Spleen (tissue), 11 donors: ENCODE measurements around the gene CUX1. TPM values are rescaled to one million over a fixed set of nuclear protein-coding genes. Genes with fewer than 3 reads are reported as not detected.
A peak's percentile ranks its signal among the peaks of the same experiment; 100 is the strongest.
"Not testable (repeated sequence)": the region's sequence is repeated elsewhere in the genome, so short reads cannot be mapped to it uniquely, and the experiment has no call there.

ENCODE experiments used
- DNase-seq: peaks from one replicate; pipeline ENCODE4 v3.0.0-alpha.2; 2020
- H3K27ac ChIP-seq, 8 donors: fragments of 200-600 bp; sonication (generic) in 7 of 8; 1 replicate in 4 of 8; 2 replicates in 4 of 8; pipeline versions ENCODE4 v1.5.0 to v1.8.0; 2016 to 2021; ENCODE audit warnings: inconsistent platforms in 4 of 8, mild to moderate bottlenecking in 4 of 8, moderate library complexity in 1 of 8
- H3K27me3 ChIP-seq, 7 donors: fragments of 200-600 bp; sonication (generic) in 6 of 7; replicated peaks in 1 of 7; 1 replicate in 4 of 7; 2 replicates in 3 of 7; pipeline versions ENCODE4 v1.5.0 to v1.8.0; 2016 to 2021; ENCODE audit warnings: inconsistent platforms in 3 of 7, mild to moderate bottlenecking in 1 of 7
- H3K36me3 ChIP-seq, 6 donors: fragments of 200-600 bp; sonication (generic) in 5 of 6; 1 replicate in 4 of 6; 2 replicates in 2 of 6; pipeline versions ENCODE4 v1.5.0 to v1.8.0; 2016 to 2021; ENCODE audit warnings: inconsistent platforms in 2 of 6
- H3K4me1 ChIP-seq, 6 donors: fragments of 200-600 bp; sonication (generic) in 5 of 6; 1 replicate in 3 of 6; 2 replicates in 3 of 6; pipeline versions ENCODE4 v1.5.0 to v1.8.0; 2016 to 2021; ENCODE audit warnings: inconsistent platforms in 3 of 6
- H3K4me3 ChIP-seq, 8 donors: fragments of 200-600 bp; sonication (generic) in 7 of 8; 1 replicate in 4 of 8; 2 replicates in 4 of 8; pipeline versions ENCODE4 v1.5.0 to v1.8.0; 2016 to 2021; ENCODE audit warnings: inconsistent platforms in 4 of 8, mild to moderate bottlenecking in 4 of 8, moderate library complexity in 2 of 8
- H3K9me3 ChIP-seq, 8 donors: fragments of 200-600 bp; sonication (generic) in 7 of 8; 1 replicate in 4 of 8; 2 replicates in 4 of 8; pipeline versions ENCODE4 v1.5.0 to v1.8.0; 2016 to 2021; ENCODE audit warnings: inconsistent platforms in 4 of 8
- POLR2A ChIP-seq, 3 donors: fragments of 450-650 bp; IDR thresholded peaks; one replicate each; pipeline ENCODE4 v1.5.1; 2017; ENCODE audit warnings: antibody characterized with exemption in 3 of 3, mild to moderate bottlenecking in 1 of 3
- POLR2AphosphoS5 ChIP-seq, 3 donors: sonication (generic); formaldehyde crosslinking; IDR thresholded peaks; one replicate each; pipeline ENCODE4 v1.5.1; 2017; ENCODE audit warnings: antibody characterized with exemption in 3 of 3
- WGBS, 5 donors: extraction: QIAGEN DNeasy Blood & Tissue Kit in 3 of 5; methylation state at CpG; one replicate each; pipeline versions ENCODE4 v1.1.5 to v1.1.7; 2013 to 2018; 5-methylcytosine and 5-hydroxymethylcytosine counted together
- intact Hi-C: fragments of 100-400 bp; cut with DNase I; formaldehyde crosslinking; loops from one replicate; pipeline ENCODE4 v1.15.0; 2023; ENCODE audit warnings: low total_unique reads
- polyA plus RNA-seq, 3 donors: library from polyadenylated mRNA; stranded (reverse); fragments of 200-250 nt; gene quantifications; one replicate each; pipeline ENCODE4 v1.2.1, GENCODE V29; 2013
- total RNA-seq, 7 donors: library from RNA; depleted of rRNA in 3 of 7; stranded (reverse); fragments of >200 nt in 3 of 7; fragmentation: NEBNext Ultra II Directional in 4 of 7; extraction: Animal tissue kit (Norgen Biotek cat#: 25700) in 4 of 7; gene quantifications; one replicate each; pipeline versions ENCODE4 v1.1.0 to v1.2.1, GENCODE V29; 2016 to 2021
- TF ChIP-seq, protein P1 (sequence below), 11 experiments: fragments of 200-600 bp in 7 of 11; fragments of 450-650 bp in 4 of 11; sonication (generic) in 4 of 11; IDR thresholded peaks in 8 of 11; conservative IDR thresholded peaks in 3 of 11; 1 replicate in 7 of 11; 2 replicates in 4 of 11; pipeline versions ENCODE4 v1.4.0 to v1.8.0; 2016 to 2021; ENCODE audit warnings: antibody characterized with exemption in 11 of 11, inconsistent platforms in 4 of 11, mild to moderate bottlenecking in 1 of 11
- donor health status: healthy with polysubstance abuse.
- donor health status: DM: no; HTN: no; CAD: no; lungs with moderate emphysema.
- donor health status: DM: no; HTN: no; CAD: no.
- donor health status: Bipolar disorder and iron deficiency.
- donor health status: healthy.
- donor health status: DM: no; HTN: no; CAD: no.
- donor health status: DM: yes; HTN: yes; CAD: no.

CUX1 gene
- total and polyA plus RNA-seq, 10 donors, result 9.1 to 95.8 (median 61.9) TPM

DNA sequence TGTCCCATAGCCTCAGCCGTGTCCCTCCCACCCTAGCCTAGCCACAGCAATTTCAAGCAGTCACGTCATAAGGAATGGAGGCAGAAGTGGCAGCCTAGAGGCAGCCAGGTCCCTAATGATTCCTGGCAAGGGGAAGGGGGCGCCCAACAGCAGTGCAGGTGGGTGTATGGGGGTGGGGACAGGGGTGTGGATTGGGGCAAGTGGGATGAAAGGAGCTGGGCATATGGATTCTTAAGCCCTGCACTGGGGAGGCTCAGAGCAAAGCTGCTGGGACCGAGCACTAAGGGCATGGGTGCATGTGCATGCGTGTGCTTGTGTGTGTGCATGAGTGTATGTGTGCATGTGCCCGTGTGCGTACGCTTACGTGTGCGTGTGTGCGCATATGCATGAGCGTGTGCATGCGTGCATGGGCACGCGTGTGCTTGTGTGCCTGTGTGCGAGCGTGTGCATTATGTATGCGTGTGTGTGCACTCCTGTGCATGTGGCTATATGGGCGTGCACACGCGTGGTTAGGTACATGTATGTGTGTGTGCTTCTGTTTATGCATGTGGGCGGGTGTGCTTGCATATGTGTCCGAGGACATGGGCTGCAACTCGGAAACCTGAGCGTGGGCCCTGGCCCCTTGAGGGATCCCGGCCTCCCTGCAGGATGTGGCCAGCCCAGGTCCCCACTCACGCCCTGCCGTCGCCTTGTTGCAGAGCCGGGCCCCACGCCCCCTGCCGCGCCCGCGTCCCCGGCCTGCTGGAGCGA, 503.4 kb downstream of the CUX1 start:
- intact Hi-C loops, result no loop called here
- H3K36me3 ChIP-seq, result peaks cover 0 to 59% (median 6%) of the 10 kb centered on the region in 6 donors
- DNase-seq, result peak; percentile 54
- peaks cover 0 to 23% (median 8%) of the 10 kb centered on the region in 6 donors for H3K4me1 ChIP-seq
- peak overlapping the region in 1 of 8 donors; percentile 41 for H3K4me3 ChIP-seq
- no peaks in the 10 kb centered on the region for H3K9me3 ChIP-seq
- H3K27me3 ChIP-seq, result peaks cover 0 to 21% (median 0%) of the 10 kb centered on the region in 7 donors
- no peak for TF ChIP-seq POLR2A (IDR thresholded peaks at IDR 0.05)
- TF ChIP-seq POLR2AphosphoS5 (IDR thresholded peaks at IDR 0.05), result peak in 2 of 3 donors; percentile 28 to 66
- 76 to 91% (median 82%) methylated on average over 26 to 37 of the region's 37 CpGs for WGBS, 5 donors
- no peak overlapping the region for H3K27ac ChIP-seq

DNA sequence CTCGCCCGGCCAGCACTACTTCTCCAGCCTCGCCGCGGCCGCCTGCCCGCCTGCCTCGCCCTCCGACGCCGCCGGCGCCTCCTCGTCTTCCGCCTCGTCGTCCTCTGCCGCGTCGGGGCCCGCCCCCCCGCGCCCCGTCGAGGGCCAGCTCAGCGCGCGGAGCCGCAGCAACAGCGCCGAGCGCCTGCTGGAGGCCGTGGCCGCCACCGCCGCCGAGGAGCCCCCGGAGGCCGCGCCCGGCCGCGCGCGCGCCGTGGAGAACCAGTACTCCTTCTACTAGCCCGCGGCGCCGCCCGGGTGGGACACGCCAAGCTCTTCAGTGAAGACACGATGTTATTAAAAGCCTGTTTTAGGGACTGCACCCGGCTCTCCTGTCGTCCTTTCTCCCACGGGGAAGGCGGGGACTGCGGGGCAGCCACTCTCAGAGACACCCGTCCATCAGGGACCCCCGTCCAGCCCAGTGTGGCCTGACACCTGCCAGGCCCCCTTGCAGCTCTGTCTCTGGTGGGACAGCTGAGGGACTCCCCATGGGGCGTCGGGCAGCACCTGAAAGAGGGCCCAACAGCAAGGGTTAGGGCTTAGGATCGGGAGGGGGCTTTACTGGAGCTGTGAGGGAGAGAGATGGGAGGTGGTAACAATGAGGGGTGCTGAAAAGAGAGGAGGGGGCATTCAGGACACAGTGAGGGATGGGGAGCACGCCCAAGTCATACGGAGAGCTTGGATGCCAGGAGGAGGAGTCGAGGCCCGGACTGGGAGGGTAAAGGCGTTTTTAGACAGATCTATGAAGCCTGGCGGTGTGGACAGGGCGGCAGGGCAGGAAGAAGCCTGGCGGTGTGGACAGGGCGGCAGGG, 504.1 kb downstream of the CUX1 start:
- Histone ChIP-seq H3K36me3 (peaks cover 0 to 51% (median 6%) of the 10 kb centered on the region in 6 donors), H3K27ac (no peak overlapping the region), H3K9me3 (no peaks in the 10 kb centered on the region), H3K4me3 (peak overlapping the region in 1 of 8 donors; percentile 41), H3K27me3 (peaks cover 0 to 21% (median 0%) of the 10 kb centered on the region in 7 donors), H3K4me1 (peaks cover 0 to 23% (median 8%) of the 10 kb centered on the region in 6 donors)
- peak; percentile 78 for DNase-seq
- TF ChIP-seq POLR2AphosphoS5 (IDR thresholded peaks at IDR 0.05) (no peak), POLR2A (IDR thresholded peaks at IDR 0.05) (no peak)
- TF ChIP-seq, protein P1, sequence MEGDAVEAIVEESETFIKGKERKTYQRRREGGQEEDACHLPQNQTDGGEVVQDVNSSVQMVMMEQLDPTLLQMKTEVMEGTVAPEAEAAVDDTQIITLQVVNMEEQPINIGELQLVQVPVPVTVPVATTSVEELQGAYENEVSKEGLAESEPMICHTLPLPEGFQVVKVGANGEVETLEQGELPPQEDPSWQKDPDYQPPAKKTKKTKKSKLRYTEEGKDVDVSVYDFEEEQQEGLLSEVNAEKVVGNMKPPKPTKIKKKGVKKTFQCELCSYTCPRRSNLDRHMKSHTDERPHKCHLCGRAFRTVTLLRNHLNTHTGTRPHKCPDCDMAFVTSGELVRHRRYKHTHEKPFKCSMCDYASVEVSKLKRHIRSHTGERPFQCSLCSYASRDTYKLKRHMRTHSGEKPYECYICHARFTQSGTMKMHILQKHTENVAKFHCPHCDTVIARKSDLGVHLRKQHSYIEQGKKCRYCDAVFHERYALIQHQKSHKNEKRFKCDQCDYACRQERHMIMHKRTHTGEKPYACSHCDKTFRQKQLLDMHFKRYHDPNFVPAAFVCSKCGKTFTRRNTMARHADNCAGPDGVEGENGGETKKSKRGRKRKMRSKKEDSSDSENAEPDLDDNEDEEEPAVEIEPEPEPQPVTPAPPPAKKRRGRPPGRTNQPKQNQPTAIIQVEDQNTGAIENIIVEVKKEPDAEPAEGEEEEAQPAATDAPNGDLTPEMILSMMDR (IDR thresholded peaks at IDR 0.05 in 8 of 11, conservative IDR thresholded peaks at IDR 0.05 in 3 of 11), result no peak
- 49 to 63% (median 54%) methylated on average over 55 to 73 of the region's 73 CpGs for WGBS, 5 donors
- intact Hi-C loops, result no loop called here

GRCh38 chr7:102322202-102322715, 504.8 kb downstream of the CUX1 start:
- WGBS, 5 donors, result 59 to 72% (median 67%) methylated on average over 6 to 8 of the region's 8 CpGs
- Histone ChIP-seq H3K4me3 (no peak overlapping the region), H3K9me3 (no peaks in the 10 kb centered on the region), H3K27me3 (peaks cover 0 to 21% (median 0%) of the 10 kb centered on the region in 7 donors), H3K36me3 (peaks cover 0 to 44% (median 3%) of the 10 kb centered on the region in 6 donors), H3K4me1 (peaks cover 0 to 23% (median 8%) of the 10 kb centered on the region in 6 donors), H3K27ac (no peak overlapping the region)
- TF ChIP-seq POLR2AphosphoS5 (IDR thresholded peaks at IDR 0.05) (no peak), POLR2A (IDR thresholded peaks at IDR 0.05) (no peak)
- TF ChIP-seq, protein P1 (IDR thresholded peaks at IDR 0.05 in 8 of 11, conservative IDR thresholded peaks at IDR 0.05 in 3 of 11), result no peak
- intact Hi-C loops, result no loop called here
- peak; percentile 40 for DNase-seq

- Histone ChIP-seq H3K9me3 (no peaks in the 10 kb centered on the region), H3K27me3 (peaks cover 0 to 21% (median 0%) of the 10 kb centered on the region in 7 donors), H3K4me1 (peaks cover 0 to 23% (median 7%) of the 10 kb centered on the region in 6 donors), H3K4me3 (no peak overlapping the region), H3K27ac (no peak overlapping the region), H3K36me3 (peaks cover 0 to 28% (median 0%) of the 10 kb centered on the region in 6 donors)
- intact Hi-C loops, result no loop called here
- no peak for TF ChIP-seq POLR2A (IDR thresholded peaks at IDR 0.05)
- TF ChIP-seq, protein P1 (IDR thresholded peaks at IDR 0.05 in 8 of 11, conservative IDR thresholded peaks at IDR 0.05 in 3 of 11), result no peak
- TF ChIP-seq POLR2AphosphoS5 (IDR thresholded peaks at IDR 0.05), result no peak
- DNase-seq, result peak; percentile 23
- 80 to 91% (median 89%) methylated on average over 5 of the region's 5 CpGs for whole genome bisulfite sequencing, 5 donors
Measured at GRCh38 chr7:102323914-102324195, 506.4 kb downstream of the CUX1 start.

DNA sequence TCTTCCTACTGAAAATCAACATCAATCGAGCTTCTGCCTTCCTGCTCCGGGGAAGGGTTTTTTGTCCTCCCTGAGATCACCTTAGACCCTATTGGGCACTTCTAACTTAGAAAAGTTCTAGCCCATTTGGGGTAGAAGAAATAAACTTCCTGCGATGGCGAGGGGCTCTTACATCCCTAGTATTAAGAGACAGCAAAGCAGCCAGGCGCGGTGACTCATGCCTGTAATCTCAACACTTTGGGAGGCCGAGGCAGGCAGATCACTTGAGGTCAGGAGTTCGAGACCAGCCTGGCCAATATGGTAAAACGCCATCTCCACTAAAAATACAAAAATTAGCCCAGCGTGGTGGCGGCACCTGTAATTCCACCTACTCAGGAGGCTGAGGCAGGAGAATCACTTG, 507.7 kb downstream of the CUX1 start:
- peaks cover 0 to 16% (median 0%) of the 10 kb centered on the region in 6 donors for H3K36me3 ChIP-seq
- DNase-seq, result peak; percentile 53
- WGBS, 5 donors, result 92 to 95% (median 93%) methylated on average over 11 of the region's 11 CpGs
- H3K4me3 ChIP-seq, intact Hi-C loops, H3K9me3 ChIP-seq, H3K27ac ChIP-seq: not testable (repeated sequence)
- peaks cover 0 to 21% (median 0%) of the 10 kb centered on the region in 7 donors for H3K27me3 ChIP-seq
- peaks cover 0 to 19% (median 5%) of the 10 kb centered on the region in 6 donors for H3K4me1 ChIP-seq
